ENCODE data around the gene SLC48A1. TPM values are rescaled to one million over a fixed set of nuclear protein-coding genes. Genes with fewer than 3 reads are reported as not detected.

SLC48A1 gene
- total RNA-seq, 1 experiment from 2014 or later, result 20.0 TPM

- Histone ChIP-seq H3K4me2 (ENCODE audit: low read length) (no peak overlapping the region), H3K4me1 (ENCODE audit: control insufficient read depth in 1 of 2, insufficient read depth in 2 of 2, low read length in 2 of 2) (peaks cover 35 to 55% of the 10 kb centered on the region in 2 experiments)
Observed at GRCh38 chr12:47822863-47823262, 49.8 kb downstream of the SLC48A1 start.

More at GRCh38 chr12:47822863-47823262, 49.8 kb downstream of the SLC48A1 start:
- no peaks in the 10 kb centered on the region for H3K9me2 ChIP-seq (ENCODE audit: insufficient read depth)
- ChIA-PET RAD21 (ENCODE audit: low non-redundant PET in 1 of 2, low total read pairs in 2 of 2, uncharacterized antibody in 2 of 2, unreplicated experiment in 2 of 2) (no interaction called here), POLR2A (no interaction called here), CTCF (interaction anchor here (1.6 kb wide), 1 partner anchor 15 kb away, joined by 6 read pairs; no protein-coding TSS in a partner anchor)
- no peak overlapping the region for H2AFZ ChIP-seq (ENCODE audit: low read depth, low read length, poor library complexity, severe bottlenecking)
- no peaks in the 10 kb centered on the region for H3K27me3 ChIP-seq (ENCODE audit: insufficient read depth, low read length)
- intact Hi-C loops (cut with micrococcal nuclease), result no loop called here
- H3K79me2 ChIP-seq (ENCODE audit: insufficient read depth, low read length), result peaks cover 19% of the 10 kb centered on the region
- no peaks in the 10 kb centered on the region for H4K20me1 ChIP-seq (ENCODE audit: insufficient read depth)
- no peak for ATAC-seq
- no peak overlapping the region for H3K9ac ChIP-seq (ENCODE audit: low read length)
- no peaks in the 10 kb centered on the region for H3K9me3 ChIP-seq (ENCODE audit: control insufficient read depth in 1 of 2, insufficient read depth in 1 of 2, low read depth in 1 of 2, low read length in 2 of 2)
- no peak overlapping the region for H3K27ac ChIP-seq (ENCODE audit: low read depth, low read length)
- BruUV-seq (replicated peaks), result no TSS peak
- H3K4me3 ChIP-seq (replicated peaks in 1 of 2; ENCODE audit: low read depth in 1 of 2, low read length in 2 of 2), result no peak overlapping the region
- no peak for TF ChIP-seq POLR2A (IDR thresholded peaks at IDR 0.05; ENCODE audit: borderline replicate concordance, extremely low read depth, insufficient read depth, insufficient read length)
- TF ChIP-seq POLR2AphosphoS5 (IDR thresholded peaks at IDR 0.05; ENCODE audit: low read depth, low read length), result no peak
- TF ChIP-seq, protein P1, sequence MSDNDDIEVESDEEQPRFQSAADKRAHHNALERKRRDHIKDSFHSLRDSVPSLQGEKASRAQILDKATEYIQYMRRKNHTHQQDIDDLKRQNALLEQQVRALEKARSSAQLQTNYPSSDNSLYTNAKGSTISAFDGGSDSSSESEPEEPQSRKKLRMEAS (IDR thresholded peaks at IDR 0.05), result no peak
- no peak for TF ChIP-seq JUND (IDR thresholded peaks at IDR 0.05)
- TF ChIP-seq, protein P2, sequence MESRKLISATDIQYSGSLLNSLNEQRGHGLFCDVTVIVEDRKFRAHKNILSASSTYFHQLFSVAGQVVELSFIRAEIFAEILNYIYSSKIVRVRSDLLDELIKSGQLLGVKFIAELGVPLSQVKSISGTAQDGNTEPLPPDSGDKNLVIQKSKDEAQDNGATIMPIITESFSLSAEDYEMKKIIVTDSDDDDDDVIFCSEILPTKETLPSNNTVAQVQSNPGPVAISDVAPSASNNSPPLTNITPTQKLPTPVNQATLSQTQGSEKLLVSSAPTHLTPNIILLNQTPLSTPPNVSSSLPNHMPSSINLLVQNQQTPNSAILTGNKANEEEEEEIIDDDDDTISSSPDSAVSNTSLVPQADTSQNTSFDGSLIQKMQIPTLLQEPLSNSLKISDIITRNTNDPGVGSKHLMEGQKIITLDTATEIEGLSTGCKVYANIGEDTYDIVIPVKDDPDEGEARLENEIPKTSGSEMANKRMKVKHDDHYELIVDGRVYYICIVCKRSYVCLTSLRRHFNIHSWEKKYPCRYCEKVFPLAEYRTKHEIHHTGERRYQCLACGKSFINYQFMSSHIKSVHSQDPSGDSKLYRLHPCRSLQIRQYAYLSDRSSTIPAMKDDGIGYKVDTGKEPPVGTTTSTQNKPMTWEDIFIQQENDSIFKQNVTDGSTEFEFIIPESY (IDR thresholded peaks at IDR 0.05; ENCODE audit: extremely low read depth, insufficient replicate concordance, low read length), result no peak
- TF ChIP-seq, protein P3, sequence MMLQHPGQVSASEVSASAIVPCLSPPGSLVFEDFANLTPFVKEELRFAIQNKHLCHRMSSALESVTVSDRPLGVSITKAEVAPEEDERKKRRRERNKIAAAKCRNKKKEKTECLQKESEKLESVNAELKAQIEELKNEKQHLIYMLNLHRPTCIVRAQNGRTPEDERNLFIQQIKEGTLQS (IDR thresholded peaks at IDR 0.05), result no peak
- TF ChIP-seq ZFX (IDR thresholded peaks at IDR 0.05), result no peak
- TF ChIP-seq SRF (IDR thresholded peaks at IDR 0.05; ENCODE audit: low read depth), result no peak
- no peak for TF ChIP-seq EGR1 (IDR thresholded peaks at IDR 0.05; ENCODE audit: low read depth)
- no peak for TF ChIP-seq CTCF (IDR thresholded peaks at IDR 0.05 in 2 of 3, conservative IDR thresholded peaks at IDR 0.05 in 1 of 3; ENCODE audit: borderline replicate concordance in 1 of 3, insufficient read depth in 1 of 3, low read depth in 2 of 3, low read length in 2 of 3)
- TF ChIP-seq ELF1 (IDR thresholded peaks at IDR 0.05; ENCODE audit: borderline replicate concordance, low read depth), result no peak
- no peak for TF ChIP-seq YY1 (IDR thresholded peaks at IDR 0.05; ENCODE audit: extremely low read depth, insufficient replicate concordance, low read depth, low read length)
- TF ChIP-seq EZH2phosphoT487 (IDR thresholded peaks at IDR 0.05; ENCODE audit: borderline replicate concordance), result no peak
- TF ChIP-seq TCF7L2 (IDR thresholded peaks at IDR 0.05; ENCODE audit: borderline replicate concordance, extremely low read depth, insufficient read depth, insufficient read length), result no peak
- no peak for TF ChIP-seq REST (IDR thresholded peaks at IDR 0.05; ENCODE audit: low read depth)
- TF ChIP-seq CEBPB (IDR thresholded peaks at IDR 0.05; ENCODE audit: low read depth), result no peak
- no peak for TF ChIP-seq CBX3 (IDR thresholded peaks at IDR 0.05; ENCODE audit: low read depth)
- TF ChIP-seq SP1 (IDR thresholded peaks at IDR 0.05; ENCODE audit: low read depth), result no peak
- TF ChIP-seq FOSL1 (IDR thresholded peaks at IDR 0.05; ENCODE audit: low read depth), result no peak
- DNase-seq (ENCODE audit: low read depth, low spot score), result no peak
- no peaks in the 10 kb centered on the region for H3K36me3 ChIP-seq (ENCODE audit: control insufficient read depth in 1 of 2, insufficient read depth in 2 of 2, low read length in 2 of 2)
